ENCODE measurements around the gene NOP16. TPM values are rescaled to one million over a fixed set of nuclear protein-coding genes. Genes with fewer than 3 reads are reported as not detected.
A peak's percentile ranks its signal among the peaks of the same experiment; 100 is the strongest.

The NOP16 gene
- total and polyA plus RNA-seq, 2 of the 13 experiments (the other 11 are each of a cell fraction or from before 2014, with no cell fraction given) = 43.3 to 48.4 TPM

GRCh38 chr5:176389135-176390123 is 1.0 kb upstream of the NOP16 start (continued):
- TF ChIP-seq ZNF275 (CRISPR knock-in tag; IDR thresholded peaks at IDR 0.05; ENCODE audit: borderline replicate concordance) (no peak), NAIF1 (CRISPR knock-in tag; IDR thresholded peaks at IDR 0.05; ENCODE audit: borderline replicate concordance) (no peak), ZNF101 (CRISPR knock-in tag; IDR thresholded peaks at IDR 0.05; ENCODE audit: borderline replicate concordance, low read depth) (no peak), ZFP91 (CRISPR knock-in tag; IDR thresholded peaks at IDR 0.05; ENCODE audit: borderline replicate concordance) (no peak; the same call in 1 of the 2 replicates), ZNF333 (CRISPR knock-in tag; IDR thresholded peaks at IDR 0.05; ENCODE audit: borderline replicate concordance) (no peak), NR3C1 (CRISPR knock-in tag; IDR thresholded peaks at IDR 0.05) (no peak), GATAD2A (CRISPR knock-in tag; IDR thresholded peaks at IDR 0.05) (no peak), FLYWCH1 (CRISPR knock-in tag; IDR thresholded peaks at IDR 0.05) (no peak), ZNF407 (CRISPR knock-in tag; IDR thresholded peaks at IDR 0.05; ENCODE audit: not compliant biosample characterization) (no peak), ZNF784 (CRISPR knock-in tag; IDR thresholded peaks at IDR 0.05; ENCODE audit: borderline replicate concordance) (no peak), ZNF570 (CRISPR knock-in tag; IDR thresholded peaks at IDR 0.05; ENCODE audit: borderline replicate concordance) (no peak), ZBTB2 (CRISPR knock-in tag; IDR thresholded peaks at IDR 0.05; ENCODE audit: low read depth) (peak; percentile 10; the same call in 1 of the 2 replicates), ZNF143 (CRISPR knock-in tag; IDR thresholded peaks at IDR 0.05) (no peak), ZNF672 (CRISPR knock-in tag; IDR thresholded peaks at IDR 0.05) (no peak)
